ENCODE measurements around the gene VWA2.

Gene VWA2

GRCh38 chr10:114278140-114278883 is 39.3 kb downstream of the VWA2 start:
- DNase-seq = no peak

GRCh38 chr10:114278884-114279191 is 39.8 kb downstream of the VWA2 start:
- no peak for DNase-seq

- no peak for DNase-seq
Measured at GRCh38 chr10:114279289-114279688, 40.2 kb downstream of the VWA2 start.

GRCh38 chr10:114279901-114280644 is 41.0 kb downstream of the VWA2 start:
- DNase-seq = no peak

DNA sequence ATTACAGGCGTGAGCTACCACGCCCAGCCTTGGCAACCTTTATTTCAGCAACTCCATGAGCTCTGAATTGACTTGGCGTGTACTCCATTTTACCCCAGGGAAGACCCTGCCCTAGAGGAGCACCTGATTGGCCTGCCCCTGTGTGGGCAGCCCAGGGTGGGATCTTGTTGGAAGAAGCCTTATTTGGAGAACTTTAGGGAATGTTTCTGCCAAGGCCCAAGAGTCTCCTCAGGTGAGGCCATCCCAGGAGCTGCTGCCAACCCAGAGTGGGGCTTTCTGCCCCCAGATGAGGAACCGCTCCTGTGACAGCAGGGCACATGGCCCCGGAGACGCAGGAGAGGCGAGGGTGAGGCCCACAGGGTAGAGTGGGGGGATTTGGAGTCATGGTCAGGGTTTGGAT is 42.0 kb downstream of the VWA2 start:
- DNase-seq = no peak

- DNase-seq = no peak
Measured at GRCh38 chr10:114281461-114281860, 42.4 kb downstream of the VWA2 start.

GRCh38 chr10:114282526-114282925 is 43.5 kb downstream of the VWA2 start:
- no peak for DNase-seq

GRCh38 chr10:114283091-114283490 is 44.0 kb downstream of the VWA2 start:
- no peak for DNase-seq

GRCh38 chr10:114283535-114284234 is 44.6 kb downstream of the VWA2 start:
- no peak for DNase-seq

DNA sequence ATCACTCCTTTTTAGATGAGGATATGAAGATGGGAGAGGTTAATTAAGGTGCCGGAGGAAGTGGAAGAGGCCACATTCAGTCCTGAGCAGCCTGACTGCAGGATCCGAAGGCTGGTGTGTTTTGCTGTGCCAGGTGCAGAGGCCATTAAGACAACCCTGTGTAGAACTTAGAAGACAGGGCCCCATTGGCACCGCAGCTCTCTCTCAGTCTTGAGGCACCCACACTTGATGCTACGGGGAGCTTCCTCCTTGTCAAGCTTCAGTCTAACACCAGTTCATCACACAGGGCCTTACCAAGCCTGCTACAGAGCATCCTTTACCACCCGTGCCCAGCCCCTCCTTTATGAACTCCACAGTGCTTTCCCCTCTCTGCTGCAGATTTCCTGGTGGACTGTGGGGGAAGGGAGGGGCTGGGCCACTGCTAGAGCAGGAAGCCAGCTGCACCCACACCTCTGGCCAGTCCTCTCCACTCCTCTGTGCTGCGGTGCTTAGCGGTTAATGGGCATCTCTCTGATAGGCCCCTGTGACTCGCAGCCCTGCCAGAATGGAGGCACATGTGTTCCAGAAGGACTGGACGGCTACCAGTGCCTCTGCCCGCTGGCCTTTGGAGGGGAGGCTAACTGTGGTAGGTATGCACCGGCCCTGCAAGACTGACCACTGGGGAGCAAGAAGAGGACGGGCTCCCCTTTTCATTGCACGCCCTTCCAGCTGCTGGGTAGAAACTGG is 45.5 kb downstream of the VWA2 start:
- no peak for DNase-seq

DNA sequence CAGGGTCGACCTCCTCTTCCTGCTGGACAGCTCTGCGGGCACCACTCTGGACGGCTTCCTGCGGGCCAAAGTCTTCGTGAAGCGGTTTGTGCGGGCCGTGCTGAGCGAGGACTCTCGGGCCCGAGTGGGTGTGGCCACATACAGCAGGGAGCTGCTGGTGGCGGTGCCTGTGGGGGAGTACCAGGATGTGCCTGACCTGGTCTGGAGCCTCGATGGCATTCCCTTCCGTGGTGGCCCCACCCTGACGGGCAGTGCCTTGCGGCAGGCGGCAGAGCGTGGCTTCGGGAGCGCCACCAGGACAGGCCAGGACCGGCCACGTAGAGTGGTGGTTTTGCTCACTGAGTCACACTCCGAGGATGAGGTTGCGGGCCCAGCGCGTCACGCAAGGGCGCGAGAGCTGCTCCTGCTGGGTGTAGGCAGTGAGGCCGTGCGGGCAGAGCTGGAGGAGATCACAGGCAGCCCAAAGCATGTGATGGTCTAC is 46.9 kb downstream of the VWA2 start:
- no peak for DNase-seq

GRCh38 chr10:114286921-114287320 is 47.9 kb downstream of the VWA2 start:
- no peak for DNase-seq

GRCh38 chr10:114288424-114289095 is 49.5 kb downstream of the VWA2 start:
- no peak for DNase-seq

DNA sequence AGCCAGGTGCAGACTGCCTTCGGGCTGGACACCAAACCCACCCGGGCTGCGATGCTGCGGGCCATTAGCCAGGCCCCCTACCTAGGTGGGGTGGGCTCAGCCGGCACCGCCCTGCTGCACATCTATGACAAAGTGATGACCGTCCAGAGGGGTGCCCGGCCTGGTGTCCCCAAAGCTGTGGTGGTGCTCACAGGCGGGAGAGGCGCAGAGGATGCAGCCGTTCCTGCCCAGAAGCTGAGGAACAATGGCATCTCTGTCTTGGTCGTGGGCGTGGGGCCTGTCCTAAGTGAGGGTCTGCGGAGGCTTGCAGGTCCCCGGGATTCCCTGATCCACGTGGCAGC is 50.0 kb downstream of the VWA2 start:
- no peak for DNase-seq

DNA sequence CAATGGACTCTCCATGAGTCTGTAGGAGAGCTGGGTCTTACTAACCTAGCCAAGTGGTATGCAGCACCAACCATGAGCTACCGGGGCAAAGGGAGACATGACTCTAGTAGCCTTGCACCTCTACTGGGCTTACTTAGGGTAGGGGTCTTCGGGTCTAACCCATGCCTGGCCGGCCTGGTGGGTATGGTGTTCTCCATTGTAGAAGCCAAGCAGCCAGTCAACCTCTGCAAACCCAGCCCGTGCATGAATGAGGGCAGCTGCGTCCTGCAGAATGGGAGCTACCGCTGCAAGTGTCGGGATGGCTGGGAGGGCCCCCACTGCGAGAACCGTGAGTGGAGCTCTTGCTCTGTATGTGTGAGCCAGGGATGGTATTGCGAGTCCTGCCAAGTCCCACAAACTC is 51.0 kb downstream of the VWA2 start:
- no peak for DNase-seq

GRCh38 chr10:114291076-114291475 is 52.0 kb downstream of the VWA2 start:
- DNase-seq = no peak

- DNase-seq = no peak
Measured at GRCh38 chr10:114291516-114291915, 52.5 kb downstream of the VWA2 start.

DNA sequence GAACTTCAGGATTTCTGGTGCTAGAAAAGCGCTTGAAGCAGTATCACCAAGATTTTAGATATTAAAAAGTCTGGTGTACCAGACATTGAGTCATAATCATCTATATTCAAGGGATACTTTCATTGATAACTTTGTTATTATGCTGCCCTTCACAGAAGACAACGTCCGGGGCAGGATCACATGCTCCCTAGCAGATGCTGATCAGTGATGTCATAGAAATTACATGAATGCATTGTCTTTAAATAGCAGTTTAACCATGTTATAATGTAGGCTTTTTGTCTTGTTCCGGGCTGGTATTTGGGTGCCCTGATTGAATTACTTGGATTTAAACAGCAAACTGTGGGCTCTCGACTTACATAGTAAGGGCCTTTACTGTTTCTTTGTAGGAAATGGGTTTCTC is 54.0 kb downstream of the VWA2 start:
- DNase-seq = no peak

DNA sequence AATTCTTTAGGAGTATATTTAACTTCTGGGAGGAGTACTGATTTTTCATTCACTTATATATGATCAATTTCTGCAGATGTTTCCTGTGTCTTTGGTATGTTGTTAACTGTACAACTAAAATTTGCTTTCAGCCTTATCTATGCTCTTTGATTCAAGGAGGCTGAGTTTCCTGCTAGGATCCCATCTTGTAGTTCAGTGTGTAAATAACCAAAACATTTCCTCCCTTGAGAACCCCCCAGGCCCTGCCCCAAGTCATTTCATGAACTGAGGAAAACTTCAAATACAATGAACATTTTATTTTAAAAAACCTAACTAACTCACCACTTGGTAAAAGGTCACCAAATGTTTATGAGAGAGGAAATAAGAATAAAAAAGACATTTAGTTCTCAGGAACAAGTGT is 55.5 kb downstream of the VWA2 start:
- DNase-seq = no peak

GRCh38 chr10:114295393-114295792 is 56.3 kb downstream of the VWA2 start:
- DNase-seq = no peak

DNA sequence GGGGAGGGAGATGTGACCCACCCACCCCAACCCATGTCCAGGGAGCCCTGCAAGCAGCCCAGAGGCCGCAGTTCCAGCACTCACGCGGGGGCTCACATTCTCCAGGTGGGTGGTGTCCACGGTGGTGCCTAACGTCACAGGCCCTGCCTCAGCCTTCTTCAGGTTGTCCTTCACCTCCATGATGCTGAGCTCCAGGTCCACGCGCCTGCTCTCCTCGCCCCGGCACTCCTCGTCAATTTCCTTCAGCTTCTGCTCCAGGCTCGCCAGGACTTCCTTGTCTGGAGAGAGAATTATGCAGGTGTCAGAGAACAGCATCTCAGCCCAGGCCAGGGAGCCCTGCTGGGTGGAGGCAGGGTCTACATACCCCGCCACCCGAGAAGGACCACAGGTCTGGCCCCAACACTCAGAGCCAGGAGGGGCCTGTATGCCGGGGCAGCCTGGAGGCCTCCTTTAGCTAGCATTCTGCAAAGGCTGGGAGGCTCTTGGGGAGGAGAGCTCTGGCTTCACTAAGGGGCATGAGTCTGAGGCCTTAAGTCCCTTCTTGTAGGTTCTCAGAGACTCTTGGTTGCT is 58.2 kb downstream of the VWA2 start:
- DNase-seq = no peak

- DNase-seq = no peak
Measured at GRCh38 chr10:114300036-114300645, 61.1 kb downstream of the VWA2 start.
